GM12878 (cell line): ENCODE measurements around the gene BRAF. TPM values are rescaled to one million over a fixed set of nuclear protein-coding genes. Genes with fewer than 3 reads are reported as not detected.

Source experiments
- ATAC-seq: fragments of 200-7000 bp; cut with Tn5 transposase; 3 replicates; pipeline ENCODE4 v1.9.1; 2020; ENCODE audit warnings: mild to moderate bottlenecking, moderate library complexity
- BruUV-seq: library from RNA; stranded (reverse); fragments of 400-500 nt; replicated peaks from 2 replicates; lab custom pipeline; 2021; lab: Mats Ljungman, UMichigan
- CTCF ChIA-PET: fragments of 300-600 bp; sonication (Branson Sonifier 250); formaldehyde crosslinking; extraction: SDS; loops from one replicate; lab custom pipeline; 2021; ENCODE audit warnings: inconsistent platforms; lab: Yijun Ruan, JAX
- POLR2A ChIA-PET: fragments of 350-600 bp; formaldehyde crosslinking; extraction: SDS; loops from one replicate; lab custom pipeline; 2021; ENCODE audit warnings: inconsistent platforms; lab: Charles Lee
- RAD21 ChIA-PET: fragments of 300-600 bp; sonication (Branson Sonifier 250); formaldehyde crosslinking; loops from one replicate; lab custom pipeline; 2023; ENCODE audit warnings: antibody characterized with exemption; ENCODE audit not compliant: unreplicated experiment; lab: Charles Lee
- SMC1A ChIA-PET: fragments of 300-600 bp; sonication (Branson Sonifier 250); formaldehyde crosslinking; loops from one replicate; lab custom pipeline; 2023; ENCODE audit not compliant: unreplicated experiment, uncharacterized antibody; lab: Charles Lee
- DNase-seq: peaks from one replicate; pipeline ENCODE4 v3.0.0-alpha.2; 2011; ENCODE audit warnings: low read depth, low spot score
- FAIRE-seq: peaks from 3 replicates; lab custom pipeline; 2011; peaks lifted over from hg19 to GRCh38; lab: Jason Lieb, UNC
- H2AFZ ChIP-seq: 2 replicates; pipeline ENCODE4 v1.6.0; 2011; ENCODE audit warnings: low read depth, low read length, control low read depth; ENCODE audit not compliant: control insufficient read depth
- H3K27ac ChIP-seq: 2 replicates; pipeline ENCODE4 v1.5.1; 2011; ENCODE audit warnings: control low read depth; ENCODE audit not compliant: control insufficient read depth, insufficient read depth
- H3K27me3 ChIP-seq, 2 experiments: replicated peaks in 1 of 2; 2 replicates each; pipeline versions ENCODE4 v1.6.0 to v1.6.1; 2011; ENCODE audit warnings: low read length in 1 of 2; ENCODE audit not compliant: control insufficient read depth in 2 of 2, insufficient read depth in 2 of 2
- H3K36me3 ChIP-seq, 2 experiments: 2 replicates each; pipeline ENCODE4 v1.5.1; 2011; ENCODE audit warnings: low read length in 1 of 2; ENCODE audit not compliant: control insufficient read depth in 2 of 2, insufficient read depth in 2 of 2
- H3K4me1 ChIP-seq: 2 replicates; pipeline ENCODE4 v1.6.1; 2011; ENCODE audit warnings: mild to moderate bottlenecking, low read length, moderate library complexity, mixed read lengths; ENCODE audit not compliant: control insufficient read depth, insufficient read depth
- H3K4me2 ChIP-seq: 2 replicates; pipeline ENCODE4 v1.6.0; 2011; ENCODE audit warnings: control low read depth; ENCODE audit not compliant: control insufficient read depth, insufficient read depth
- H3K4me3 ChIP-seq: fragments of 200-600 bp; sonication (generic); 2 replicates; pipeline ENCODE4 v1.5.1; 2016
- H3K79me2 ChIP-seq: 2 replicates; pipeline ENCODE4 v1.6.0; 2011; ENCODE audit warnings: low read length; ENCODE audit not compliant: control insufficient read depth, insufficient read depth
- H3K9ac ChIP-seq: 2 replicates; pipeline ENCODE4 v1.8.0; 2011; ENCODE audit warnings: low read length, control low read depth, mixed read lengths; ENCODE audit not compliant: control insufficient read depth, insufficient read depth
- H3K9me3 ChIP-seq: replicated peaks from 3 replicates; pipeline ENCODE4 v1.5.1; 2011; ENCODE audit warnings: mild to moderate bottlenecking, low read length; ENCODE audit not compliant: control insufficient read depth, insufficient read depth
- H4K20me1 ChIP-seq: 2 replicates; pipeline ENCODE4 v1.6.0; 2011; ENCODE audit not compliant: control insufficient read depth, insufficient read depth
- BCL3 ChIP-seq: IDR thresholded peaks from 2 replicates; pipeline ENCODE4 v1.6.1; 2011; ENCODE audit warnings: borderline replicate concordance, low read depth, mild to moderate bottlenecking, moderate library complexity, low read length; ENCODE audit not compliant: insufficient read depth, poor library complexity, severe bottlenecking
- CREB1 ChIP-seq: IDR thresholded peaks from 2 replicates; pipeline ENCODE4 v1.6.1; 2012; ENCODE audit warnings: low read depth, mild to moderate bottlenecking, inconsistent platforms
- HDGF ChIP-seq: fragments of 450-650 bp; IDR thresholded peaks from 2 replicates; pipeline ENCODE4 v1.6.1; 2016; ENCODE audit warnings: antibody characterized with exemption
- IRF4 ChIP-seq: IDR thresholded peaks from 2 replicates; pipeline ENCODE4 v1.6.1; 2011; ENCODE audit warnings: low read depth, low read length
- KAT2A ChIP-seq: conservative IDR thresholded peaks from 2 replicates; pipeline ENCODE4 v1.6.1; 2011; ENCODE audit warnings: low read depth, low read length; ENCODE audit not compliant: control insufficient read depth
- KLF5 ChIP-seq: fragments of 450-650 bp; IDR thresholded peaks from 2 replicates; pipeline ENCODE4 v1.6.1; 2014; ENCODE audit warnings: mild to moderate bottlenecking; ENCODE audit not compliant: partially characterized antibody
- MTA2 ChIP-seq: fragments of 450-650 bp; IDR thresholded peaks from 2 replicates; pipeline ENCODE4 v1.6.1; 2016; ENCODE audit warnings: low read depth, mild to moderate bottlenecking, moderate library complexity
- RELA ChIP-seq: fragments of 450-650 bp; IDR thresholded peaks from 2 replicates; pipeline ENCODE4 v1.8.0; 2014; ENCODE audit warnings: borderline replicate concordance; ENCODE audit not compliant: partially characterized antibody
- SP1 ChIP-seq: IDR thresholded peaks from one replicate; pipeline ENCODE4 v1.6.1; 2011; ENCODE audit warnings: low read depth, low read length
- SUPT20H ChIP-seq: IDR thresholded peaks from 2 replicates; pipeline ENCODE4 v1.6.1; 2011; ENCODE audit warnings: low read depth, mild to moderate bottlenecking, low read length, moderate library complexity, borderline replicate concordance; ENCODE audit not compliant: control insufficient read depth
- ZSCAN29 ChIP-seq: fragments of 450-650 bp; IDR thresholded peaks from 2 replicates; pipeline ENCODE4 v1.6.1; 2017; ENCODE audit warnings: mild to moderate bottlenecking, moderate library complexity
- WGBS: methylation state at CpG from one replicate; pipeline ENCODE4 v1.1.6; 2016; ENCODE audit warnings: low lambda C conversion rate; ENCODE audit not compliant: insufficient replicate concordance, insufficient coverage; ENCODE audit errors: missing lambda C conversion rate; 5-methylcytosine and 5-hydroxymethylcytosine counted together
- in situ Hi-C: fragments of 300-500 bp; cut with MboI; formaldehyde crosslinking; loops from 9 replicates; pipeline ENCODE4 v1.14.3; 2018; ENCODE audit warnings: mixed read lengths
- intact Hi-C: fragments of 100-400 bp; cut with micrococcal nuclease; formaldehyde crosslinking; loops from one replicate; pipeline ENCODE4 v1.14.2; 2022; ENCODE audit not compliant: unreplicated experiment
- polyA plus RNA-seq, 11 experiments: library from polyadenylated mRNA; depleted of rRNA in 4 of 11; unstranded in 6 of 11; stranded (reverse) in 5 of 11; fragments of >200 nt; fragmentation: Nextera tagmentation in 4 of 11; fragmentation: Illumina TruSeq in 1 of 11; extraction: Ambion mirVana in 4 of 11; extraction: Trizol in 1 of 11; gene quantifications; 1 replicate in 1 of 11; 2 replicates in 10 of 11; pipeline versions ENCODE4 v1.2.1 to v1.2.3, GENCODE V29; 2011 to 2016; ENCODE audit warnings: inconsistent platforms in 2 of 11, missing spikeins in 2 of 11, low read depth in 1 of 11
- total RNA-seq, 4 experiments: library from RNA; depleted of rRNA in 3 of 4; stranded (reverse); fragments of >200 nt in 3 of 4; fragmentation: Illumina TruSeq in 1 of 4; extraction: Trizol in 1 of 4; gene quantifications; 2 replicates each; pipeline versions ENCODE4 v1.2.1 to v1.2.3, GENCODE V29; 2013 to 2021
- TF ChIP-seq, protein P1 (sequence below): IDR thresholded peaks from 2 replicates; pipeline ENCODE4 v1.6.1; 2011; ENCODE audit warnings: mild to moderate bottlenecking, low read depth, low read length, moderate library complexity; ENCODE audit not compliant: insufficient replicate concordance
- TF ChIP-seq, protein P2 (sequence below): fragments of 450-650 bp; IDR thresholded peaks from 2 replicates; pipeline ENCODE4 v1.6.1; 2017; ENCODE audit warnings: mild to moderate bottlenecking, moderate library complexity
- TF ChIP-seq, protein P3 (sequence below), 3 experiments: IDR thresholded peaks in 2 of 3; conservative IDR thresholded peaks in 1 of 3; 2 replicates each; pipeline ENCODE4 v1.5.1; 2011; ENCODE audit warnings: low read depth in 3 of 3, low read length in 3 of 3, mild to moderate bottlenecking in 3 of 3, control low read depth in 2 of 3, moderate library complexity in 2 of 3, inconsistent platforms in 1 of 3, mixed read lengths in 1 of 3; ENCODE audit not compliant: control insufficient read depth in 2 of 3, insufficient read depth in 1 of 3; ENCODE audit errors: extremely low read depth in 1 of 3

Gene BRAF
- total and polyA plus RNA-seq, 10 of the 15 experiments (the other 5 are each of a cell fraction or from before 2014, with no cell fraction given), result 2.6 to 31.0 (median 10.6) TPM

DNA sequence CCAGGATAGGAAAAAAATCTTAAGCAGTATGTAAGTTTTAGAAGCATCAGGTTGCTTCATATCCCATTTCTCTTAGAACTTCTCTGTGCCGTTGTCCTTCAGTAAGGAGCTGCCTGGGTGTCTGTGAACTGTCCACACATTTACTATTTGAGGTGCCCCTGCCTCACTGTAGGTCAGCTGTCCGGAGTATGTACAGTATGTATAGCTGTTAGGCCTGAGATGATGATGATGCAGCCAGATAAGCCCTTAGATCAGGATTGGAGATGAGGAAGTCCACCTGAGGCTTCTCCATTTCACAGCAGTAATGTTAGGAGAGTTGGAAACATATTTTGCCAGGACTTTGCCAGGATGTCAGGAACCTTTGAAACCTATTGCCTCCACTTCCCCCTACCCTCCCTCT lies 220.5 kb downstream of the BRAF start (continued):
- TF ChIP-seq BCL3 (no peak), CREB1 (no peak)

DNA sequence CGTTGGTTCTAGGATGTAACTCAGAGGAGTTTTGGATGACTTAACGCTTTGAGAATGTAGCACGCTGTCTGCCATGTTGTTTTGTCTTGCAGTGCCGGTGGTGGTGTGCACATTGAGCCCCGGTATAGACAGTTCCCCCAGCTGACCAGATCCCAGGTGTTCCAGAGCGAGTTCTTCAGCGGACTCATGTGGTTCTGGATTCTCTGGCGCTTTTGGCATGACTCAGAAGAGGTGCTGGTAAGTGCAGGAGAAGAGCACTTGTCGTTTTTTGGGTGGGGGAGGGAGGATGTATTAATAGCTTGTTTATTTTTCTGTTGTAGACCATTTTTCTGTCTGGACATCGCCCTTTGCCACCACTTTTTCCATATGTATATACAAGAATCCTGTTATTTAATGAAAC lies 222.0 kb downstream of the BRAF start:
- WGBS, result 91% methylated on average over 10 of the region's 10 CpGs
- H3K79me2 ChIP-seq, result peaks cover 28% of the 10 kb centered on the region

More for the DNA sequence above, 222.0 kb downstream of the BRAF start:
- no TSS peak for BruUV-seq
- no peak overlapping the region for H3K9ac ChIP-seq
- ChIA-PET SMC1A (interaction anchor here (0.7 to 2.3 kb wide), 4 partner anchors 13 to 109 kb away, joined by 3 to 5 read pairs (median 4); no protein-coding TSS in a partner anchor), CTCF (interaction anchor here (0.6 to 4.3 kb wide), 4 partner anchors 13 to 552 kb away, joined by 3 to 25 read pairs (median 3); no protein-coding TSS in a partner anchor), RAD21 (no interaction called here), POLR2A (interaction anchor here (0.9 kb wide), 1 partner anchor 29 kb away, joined by 4 read pairs; no protein-coding TSS in a partner anchor)
- no peak overlapping the region for H3K4me3 ChIP-seq
- H4K20me1 ChIP-seq, result no peaks in the 10 kb centered on the region
- FAIRE-seq (no peak), ATAC-seq (no peak), DNase-seq (no peak)
- no peak overlapping the region for H3K4me2 ChIP-seq
- no peak overlapping the region for H2AFZ ChIP-seq
- H3K27ac ChIP-seq, result no peak overlapping the region
- in situ Hi-C loops (no loop called here), intact Hi-C loops (no loop called here)
- H3K36me3 ChIP-seq, result peaks cover 5 to 12% of the 10 kb centered on the region in 2 experiments; a peak in 3 of 4 replicates
- H3K27me3 ChIP-seq, result no peaks in the 10 kb centered on the region
- H3K4me1 ChIP-seq, result peaks cover 6% of the 10 kb centered on the region; the same call in 1 of the 2 replicates
- H3K9me3 ChIP-seq, result no peaks in the 10 kb centered on the region
- no peak for TF ChIP-seq SP1
- TF ChIP-seq HDGF, result no peak
- no peak for TF ChIP-seq SUPT20H
- TF ChIP-seq IRF4, result no peak
- no peak for TF ChIP-seq KAT2A
- TF ChIP-seq, protein P1, sequence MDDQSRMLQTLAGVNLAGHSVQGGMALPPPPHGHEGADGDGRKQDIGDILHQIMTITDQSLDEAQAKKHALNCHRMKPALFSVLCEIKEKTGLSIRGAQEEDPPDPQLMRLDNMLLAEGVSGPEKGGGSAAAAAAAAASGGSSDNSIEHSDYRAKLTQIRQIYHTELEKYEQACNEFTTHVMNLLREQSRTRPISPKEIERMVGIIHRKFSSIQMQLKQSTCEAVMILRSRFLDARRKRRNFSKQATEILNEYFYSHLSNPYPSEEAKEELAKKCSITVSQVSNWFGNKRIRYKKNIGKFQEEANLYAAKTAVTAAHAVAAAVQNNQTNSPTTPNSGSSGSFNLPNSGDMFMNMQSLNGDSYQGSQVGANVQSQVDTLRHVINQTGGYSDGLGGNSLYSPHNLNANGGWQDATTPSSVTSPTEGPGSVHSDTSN, result no peak
- no peak for TF ChIP-seq KLF5
- TF ChIP-seq MTA2, result no peak
- TF ChIP-seq RELA, result no peak
- TF ChIP-seq, protein P2, sequence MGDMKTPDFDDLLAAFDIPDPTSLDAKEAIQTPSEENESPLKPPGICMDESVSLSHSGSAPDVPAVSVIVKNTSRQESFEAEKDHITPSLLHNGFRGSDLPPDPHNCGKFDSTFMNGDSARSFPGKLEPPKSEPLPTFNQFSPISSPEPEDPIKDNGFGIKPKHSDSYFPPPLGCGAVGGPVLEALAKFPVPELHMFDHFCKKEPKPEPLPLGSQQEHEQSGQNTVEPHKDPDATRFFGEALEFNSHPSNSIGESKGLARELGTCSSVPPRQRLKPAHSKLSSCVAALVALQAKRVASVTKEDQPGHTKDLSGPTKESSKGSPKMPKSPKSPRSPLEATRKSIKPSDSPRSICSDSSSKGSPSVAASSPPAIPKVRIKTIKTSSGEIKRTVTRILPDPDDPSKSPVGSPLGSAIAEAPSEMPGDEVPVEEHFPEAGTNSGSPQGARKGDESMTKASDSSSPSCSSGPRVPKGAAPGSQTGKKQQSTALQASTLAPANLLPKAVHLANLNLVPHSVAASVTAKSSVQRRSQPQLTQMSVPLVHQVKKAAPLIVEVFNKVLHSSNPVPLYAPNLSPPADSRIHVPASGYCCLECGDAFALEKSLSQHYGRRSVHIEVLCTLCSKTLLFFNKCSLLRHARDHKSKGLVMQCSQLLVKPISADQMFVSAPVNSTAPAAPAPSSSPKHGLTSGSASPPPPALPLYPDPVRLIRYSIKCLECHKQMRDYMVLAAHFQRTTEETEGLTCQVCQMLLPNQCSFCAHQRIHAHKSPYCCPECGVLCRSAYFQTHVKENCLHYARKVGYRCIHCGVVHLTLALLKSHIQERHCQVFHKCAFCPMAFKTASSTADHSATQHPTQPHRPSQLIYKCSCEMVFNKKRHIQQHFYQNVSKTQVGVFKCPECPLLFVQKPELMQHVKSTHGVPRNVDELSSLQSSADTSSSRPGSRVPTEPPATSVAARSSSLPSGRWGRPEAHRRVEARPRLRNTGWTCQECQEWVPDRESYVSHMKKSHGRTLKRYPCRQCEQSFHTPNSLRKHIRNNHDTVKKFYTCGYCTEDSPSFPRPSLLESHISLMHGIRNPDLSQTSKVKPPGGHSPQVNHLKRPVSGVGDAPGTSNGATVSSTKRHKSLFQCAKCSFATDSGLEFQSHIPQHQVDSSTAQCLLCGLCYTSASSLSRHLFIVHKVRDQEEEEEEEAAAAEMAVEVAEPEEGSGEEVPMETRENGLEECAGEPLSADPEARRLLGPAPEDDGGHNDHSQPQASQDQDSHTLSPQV, result no peak
- TF ChIP-seq, protein P3, sequence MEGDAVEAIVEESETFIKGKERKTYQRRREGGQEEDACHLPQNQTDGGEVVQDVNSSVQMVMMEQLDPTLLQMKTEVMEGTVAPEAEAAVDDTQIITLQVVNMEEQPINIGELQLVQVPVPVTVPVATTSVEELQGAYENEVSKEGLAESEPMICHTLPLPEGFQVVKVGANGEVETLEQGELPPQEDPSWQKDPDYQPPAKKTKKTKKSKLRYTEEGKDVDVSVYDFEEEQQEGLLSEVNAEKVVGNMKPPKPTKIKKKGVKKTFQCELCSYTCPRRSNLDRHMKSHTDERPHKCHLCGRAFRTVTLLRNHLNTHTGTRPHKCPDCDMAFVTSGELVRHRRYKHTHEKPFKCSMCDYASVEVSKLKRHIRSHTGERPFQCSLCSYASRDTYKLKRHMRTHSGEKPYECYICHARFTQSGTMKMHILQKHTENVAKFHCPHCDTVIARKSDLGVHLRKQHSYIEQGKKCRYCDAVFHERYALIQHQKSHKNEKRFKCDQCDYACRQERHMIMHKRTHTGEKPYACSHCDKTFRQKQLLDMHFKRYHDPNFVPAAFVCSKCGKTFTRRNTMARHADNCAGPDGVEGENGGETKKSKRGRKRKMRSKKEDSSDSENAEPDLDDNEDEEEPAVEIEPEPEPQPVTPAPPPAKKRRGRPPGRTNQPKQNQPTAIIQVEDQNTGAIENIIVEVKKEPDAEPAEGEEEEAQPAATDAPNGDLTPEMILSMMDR (IDR thresholded peaks at IDR 0.05 in 2 of 3, conservative IDR thresholded peaks at IDR 0.05 in 1 of 3; ENCODE audit: control insufficient read depth in 2 of 3, extremely low read depth in 1 of 3, insufficient read depth in 1 of 3, low read depth in 3 of 3, low read length in 3 of 3), result no peak
- no peak for TF ChIP-seq ZSCAN29
